ENCODE data around the gene FBXL20.

DNA sequence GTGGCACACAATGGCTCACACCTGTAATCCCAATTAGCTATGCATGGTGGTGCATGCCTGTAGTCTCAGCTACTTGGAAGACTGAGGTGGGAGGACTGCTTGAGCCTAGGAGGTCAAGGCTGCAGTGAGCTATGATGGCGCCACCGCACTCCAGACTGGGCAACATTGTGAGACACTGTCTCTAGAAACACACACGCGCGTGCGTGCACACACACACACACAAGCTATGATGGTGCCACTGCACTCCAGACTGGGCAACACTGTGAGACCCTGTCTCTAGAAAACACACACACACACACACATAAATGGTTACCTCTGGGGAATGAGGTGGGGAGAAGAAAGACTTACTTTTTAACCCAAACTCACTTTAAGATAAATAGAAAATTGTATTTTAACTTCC, 16.4 kb downstream of the FBXL20 start:
- TF ChIP-seq POLR2A (IDR thresholded peaks at IDR 0.05; ENCODE audit: low read length) (no peak), GATA1 (IDR thresholded peaks at IDR 0.05; ENCODE audit: low read depth, low read length) (no peak)
